ENCODE measurements around the gene DYSF.
A peak's percentile ranks its signal among the peaks of the same experiment; 100 is the strongest.
"Not testable (repeated sequence)": the region's sequence is repeated elsewhere in the genome, so short reads cannot be mapped to it uniquely, and the experiment has no call there.

The DYSF gene

GRCh38 chr2:71445142-71445541 is 8.2 kb upstream of the DYSF start:
- H3K9me3 ChIP-seq (ENCODE audit: control insufficient read depth, insufficient read depth, low read length); H3K9ac ChIP-seq (ENCODE audit: low read depth, low read length); H3K4me1 ChIP-seq (ENCODE audit: control insufficient read depth, insufficient read depth, low read length); H3K4me3 ChIP-seq (ENCODE audit: low read depth, low read length); H3K27me3 ChIP-seq (ENCODE audit: control insufficient read depth, insufficient read depth, low read length); H3K36me3 ChIP-seq (ENCODE audit: control insufficient read depth, insufficient read depth, low read length): not testable (repeated sequence)

- Histone ChIP-seq H3K9ac (ENCODE audit: low read depth, low read length) (no peak overlapping the region), H3K9me3 (ENCODE audit: control insufficient read depth, insufficient read depth, low read length) (no peaks in the 10 kb centered on the region), H3K27me3 (ENCODE audit: control insufficient read depth, insufficient read depth, low read length) (peaks cover 12% of the 10 kb centered on the region), H3K36me3 (ENCODE audit: control insufficient read depth, insufficient read depth, low read length) (no peaks in the 10 kb centered on the region), H3K4me1 (ENCODE audit: control insufficient read depth, insufficient read depth, low read length) (no peaks in the 10 kb centered on the region), H3K4me3 (ENCODE audit: low read depth, low read length) (no peak overlapping the region)
Observed at GRCh38 chr2:71446505-71446904, 6.9 kb upstream of the DYSF start.

- Histone ChIP-seq H3K27me3 (ENCODE audit: control insufficient read depth, insufficient read depth, low read length) (peaks cover 33% of the 10 kb centered on the region), H3K9ac (ENCODE audit: low read depth, low read length) (no peak overlapping the region), H3K4me3 (ENCODE audit: low read depth, low read length) (no peak overlapping the region), H3K4me1 (ENCODE audit: control insufficient read depth, insufficient read depth, low read length) (peaks cover 9% of the 10 kb centered on the region), H3K9me3 (ENCODE audit: control insufficient read depth, insufficient read depth, low read length) (no peaks in the 10 kb centered on the region), H3K36me3 (ENCODE audit: control insufficient read depth, insufficient read depth, low read length) (no peaks in the 10 kb centered on the region)
Observed at GRCh38 chr2:71449343-71449742, 4.0 kb upstream of the DYSF start.

GRCh38 chr2:71451705-71452104 is 1.7 kb upstream of the DYSF start:
- peaks cover 26% of the 10 kb centered on the region for H3K4me1 ChIP-seq (ENCODE audit: control insufficient read depth, insufficient read depth, low read length)
- H3K9ac ChIP-seq (ENCODE audit: low read depth, low read length) = no peak overlapping the region
- no peaks in the 10 kb centered on the region for H3K9me3 ChIP-seq (ENCODE audit: control insufficient read depth, insufficient read depth, low read length)
- H3K4me3 ChIP-seq (ENCODE audit: low read depth, low read length) = no peak overlapping the region
- H3K36me3 ChIP-seq (ENCODE audit: control insufficient read depth, insufficient read depth, low read length) = no peaks in the 10 kb centered on the region
- peaks cover 43% of the 10 kb centered on the region for H3K27me3 ChIP-seq (ENCODE audit: control insufficient read depth, insufficient read depth, low read length)

GRCh38 chr2:71452565-71452964 is 796 bp upstream of the DYSF start:
- H3K4me1 ChIP-seq (ENCODE audit: control insufficient read depth, insufficient read depth, low read length) = peaks cover 30% of the 10 kb centered on the region
- H3K9ac ChIP-seq (ENCODE audit: low read depth, low read length) = no peak overlapping the region

GRCh38 chr2:71454221-71455010 is 1.1 kb downstream of the DYSF start:
- Histone ChIP-seq H3K9me3 (ENCODE audit: control insufficient read depth, insufficient read depth, low read length) (no peaks in the 10 kb centered on the region), H3K4me3 (ENCODE audit: low read depth, low read length) (peak overlapping the region; percentile 64), H3K9ac (ENCODE audit: low read depth, low read length) (no peak overlapping the region), H3K4me1 (ENCODE audit: control insufficient read depth, insufficient read depth, low read length) (peaks cover 30% of the 10 kb centered on the region), H3K36me3 (ENCODE audit: control insufficient read depth, insufficient read depth, low read length) (no peaks in the 10 kb centered on the region), H3K27me3 (ENCODE audit: control insufficient read depth, insufficient read depth, low read length) (peaks cover 53% of the 10 kb centered on the region)

More at GRCh38 chr2:71452565-71452964, 796 bp upstream of the DYSF start:
- H3K9me3 ChIP-seq (ENCODE audit: control insufficient read depth, insufficient read depth, low read length) = no peaks in the 10 kb centered on the region
- H3K27me3 ChIP-seq (ENCODE audit: control insufficient read depth, insufficient read depth, low read length) = peaks cover 45% of the 10 kb centered on the region
- H3K36me3 ChIP-seq (ENCODE audit: control insufficient read depth, insufficient read depth, low read length) = no peaks in the 10 kb centered on the region
- H3K4me3 ChIP-seq (ENCODE audit: low read depth, low read length) = no peak overlapping the region

- Histone ChIP-seq H3K4me1 (ENCODE audit: control insufficient read depth, insufficient read depth, low read length) (peaks cover 30% of the 10 kb centered on the region), H3K36me3 (ENCODE audit: control insufficient read depth, insufficient read depth, low read length) (no peaks in the 10 kb centered on the region), H3K27me3 (ENCODE audit: control insufficient read depth, insufficient read depth, low read length) (peaks cover 53% of the 10 kb centered on the region), H3K4me3 (ENCODE audit: low read depth, low read length) (peak overlapping the region; percentile 8), H3K9me3 (ENCODE audit: control insufficient read depth, insufficient read depth, low read length) (no peaks in the 10 kb centered on the region), H3K9ac (ENCODE audit: low read depth, low read length) (no peak overlapping the region)
Observed at GRCh38 chr2:71455011-71455740, 1.8 kb downstream of the DYSF start.

GRCh38 chr2:71455741-71456569 is 2.6 kb downstream of the DYSF start:
- Histone ChIP-seq H3K9ac (ENCODE audit: low read depth, low read length) (peak overlapping the region; percentile 19), H3K4me3 (ENCODE audit: low read depth, low read length) (peak overlapping the region; percentile 8), H3K36me3 (ENCODE audit: control insufficient read depth, insufficient read depth, low read length) (no peaks in the 10 kb centered on the region), H3K4me1 (ENCODE audit: control insufficient read depth, insufficient read depth, low read length) (peaks cover 32% of the 10 kb centered on the region), H3K27me3 (ENCODE audit: control insufficient read depth, insufficient read depth, low read length) (peaks cover 53% of the 10 kb centered on the region), H3K9me3 (ENCODE audit: control insufficient read depth, insufficient read depth, low read length) (no peaks in the 10 kb centered on the region)

GRCh38 chr2:71456617-71457016 is 3.3 kb downstream of the DYSF start:
- H3K9me3 ChIP-seq (ENCODE audit: control insufficient read depth, insufficient read depth, low read length) = no peaks in the 10 kb centered on the region
- no peak overlapping the region for H3K9ac ChIP-seq (ENCODE audit: low read depth, low read length)
- peaks cover 53% of the 10 kb centered on the region for H3K27me3 ChIP-seq (ENCODE audit: control insufficient read depth, insufficient read depth, low read length)
- no peaks in the 10 kb centered on the region for H3K36me3 ChIP-seq (ENCODE audit: control insufficient read depth, insufficient read depth, low read length)
- H3K4me1 ChIP-seq (ENCODE audit: control insufficient read depth, insufficient read depth, low read length) = peaks cover 34% of the 10 kb centered on the region
- no peak overlapping the region for H3K4me3 ChIP-seq (ENCODE audit: low read depth, low read length)

- Histone ChIP-seq H3K9me3 (ENCODE audit: control insufficient read depth, insufficient read depth, low read length) (no peaks in the 10 kb centered on the region), H3K4me3 (ENCODE audit: low read depth, low read length) (no peak overlapping the region), H3K4me1 (ENCODE audit: control insufficient read depth, insufficient read depth, low read length) (peaks cover 34% of the 10 kb centered on the region), H3K36me3 (ENCODE audit: control insufficient read depth, insufficient read depth, low read length) (no peaks in the 10 kb centered on the region), H3K27me3 (ENCODE audit: control insufficient read depth, insufficient read depth, low read length) (peaks cover 53% of the 10 kb centered on the region), H3K9ac (ENCODE audit: low read depth, low read length) (no peak overlapping the region)
Observed at GRCh38 chr2:71457123-71457915, 4.0 kb downstream of the DYSF start.

GRCh38 chr2:71457923-71458322 is 4.6 kb downstream of the DYSF start:
- Histone ChIP-seq H3K4me3 (ENCODE audit: low read depth, low read length) (no peak overlapping the region), H3K4me1 (ENCODE audit: control insufficient read depth, insufficient read depth, low read length) (peaks cover 33% of the 10 kb centered on the region), H3K9me3 (ENCODE audit: control insufficient read depth, insufficient read depth, low read length) (no peaks in the 10 kb centered on the region), H3K9ac (ENCODE audit: low read depth, low read length) (no peak overlapping the region), H3K36me3 (ENCODE audit: control insufficient read depth, insufficient read depth, low read length) (no peaks in the 10 kb centered on the region), H3K27me3 (ENCODE audit: control insufficient read depth, insufficient read depth, low read length) (peaks cover 53% of the 10 kb centered on the region)
